DOHH2 (cell line): ENCODE measurements around the gene TACR3.
"Not testable (repeated sequence)": the region's sequence is repeated elsewhere in the genome, so short reads cannot be mapped to it uniquely, and the experiment has no call there.

Experiments
- H3F3A ChIP-seq: fragments of 200-600 bp; sonication (generic), shearing (Covaris generic); 2 replicates; pipeline ENCODE4 v1.6.0; 2016; ENCODE audit warnings: antibody characterized with exemption, mild to moderate bottlenecking; ENCODE audit not compliant: control insufficient read depth, insufficient read depth
- H3K27ac ChIP-seq: fragments of 200-600 bp; sonication (generic); 2 replicates; pipeline ENCODE4 v1.5.1; 2014; ENCODE audit warnings: low read depth, mild to moderate bottlenecking, low read length, moderate library complexity
- H3K27me3 ChIP-seq: fragments of 200-600 bp; sonication (generic); 2 replicates; pipeline ENCODE4 v1.6.1; 2014; ENCODE audit warnings: mild to moderate bottlenecking, low read length, mixed read lengths; ENCODE audit not compliant: control insufficient read depth
- H3K36me3 ChIP-seq: fragments of 200-600 bp; sonication (generic); 2 replicates; pipeline ENCODE4 v1.6.1; 2014; ENCODE audit warnings: mild to moderate bottlenecking, low read length, moderate library complexity, mixed read lengths; ENCODE audit not compliant: control insufficient read depth
- H3K4me1 ChIP-seq: fragments of 200-600 bp; sonication (generic); 2 replicates; pipeline ENCODE4 v1.6.1; 2014; ENCODE audit warnings: mild to moderate bottlenecking, low read length, mixed read lengths; ENCODE audit not compliant: control insufficient read depth
- H3K4me2 ChIP-seq: fragments of 200-600 bp; sonication (generic); 2 replicates; pipeline ENCODE4 v1.6.0; 2014; ENCODE audit warnings: mild to moderate bottlenecking, low read length, moderate library complexity
- H3K4me3 ChIP-seq: fragments of 200-600 bp; sonication (generic); 2 replicates; pipeline ENCODE4 v1.5.1; 2014; ENCODE audit warnings: mild to moderate bottlenecking, low read length, mixed read lengths
- H3K79me2 ChIP-seq: fragments of 200-600 bp; sonication (generic); 2 replicates; pipeline ENCODE4 v1.6.1; 2014; ENCODE audit warnings: mild to moderate bottlenecking, low read length, mixed read lengths; ENCODE audit not compliant: control insufficient read depth
- H3K9me2 ChIP-seq: fragments of 200-600 bp; sonication (generic); replicated peaks from 2 replicates; pipeline ENCODE4 v1.6.1; 2014; ENCODE audit warnings: mild to moderate bottlenecking, low read length, mixed read lengths; ENCODE audit not compliant: control insufficient read depth
- H3K9me3 ChIP-seq: fragments of 200-600 bp; sonication (generic); 2 replicates; pipeline ENCODE4 v1.6.1; 2014; ENCODE audit warnings: antibody characterized with exemption, low read length, mixed read lengths; ENCODE audit not compliant: control insufficient read depth, insufficient read depth
- H4K20me1 ChIP-seq: fragments of 200-600 bp; sonication (generic); 2 replicates; pipeline ENCODE4 v1.6.0; 2014; ENCODE audit warnings: low read depth, mild to moderate bottlenecking, antibody characterized with exemption, low read length, moderate library complexity; ENCODE audit not compliant: control insufficient read depth, insufficient read depth
- CTCF ChIP-seq: fragments of 200-600 bp; sonication (generic); IDR thresholded peaks from one replicate; pipeline ENCODE4 v1.5.1; 2014; ENCODE audit warnings: antibody characterized with exemption, mild to moderate bottlenecking, low read depth, low read length; ENCODE audit not compliant: poor library complexity, severe bottlenecking
- EZH2phosphoT487 ChIP-seq: fragments of 200-600 bp; sonication (generic); IDR thresholded peaks from 2 replicates; pipeline ENCODE4 v1.6.1; 2017; ENCODE audit warnings: borderline replicate concordance, mild to moderate bottlenecking, antibody characterized with exemption, low read length, moderate library complexity, mixed read lengths

TACR3 gene

GRCh38 chr4:103754844-103755243, 35.1 kb upstream of the TACR3 start:
- Histone ChIP-seq H4K20me1 (no peaks in the 10 kb centered on the region), H3K4me2 (no peak overlapping the region), H3K36me3 (no peaks in the 10 kb centered on the region), H3K9me2 (no peaks in the 10 kb centered on the region), H3K27ac (no peak overlapping the region), H3K4me3 (no peak overlapping the region), H3F3A (no peaks in the 10 kb centered on the region), H3K9me3 (no peaks in the 10 kb centered on the region), H3K79me2 (no peaks in the 10 kb centered on the region), H3K4me1 (no peaks in the 10 kb centered on the region), H3K27me3 (no peaks in the 10 kb centered on the region)
- TF ChIP-seq EZH2phosphoT487, result no peak
- TF ChIP-seq CTCF, result no peak

GRCh38 chr4:103753868-103754653, 34.3 kb upstream of the TACR3 start:
- Histone ChIP-seq H3K79me2 (no peaks in the 10 kb centered on the region), H3K9me3 (no peaks in the 10 kb centered on the region), H3K4me3 (no peak overlapping the region), H4K20me1 (no peaks in the 10 kb centered on the region), H3K4me2 (no peak overlapping the region), H3K4me1 (no peaks in the 10 kb centered on the region), H3K27me3 (no peaks in the 10 kb centered on the region), H3K36me3 (no peaks in the 10 kb centered on the region), H3K27ac (no peak overlapping the region), H3F3A (no peaks in the 10 kb centered on the region), H3K9me2 (no peaks in the 10 kb centered on the region)
- TF ChIP-seq CTCF (no peak), EZH2phosphoT487 (no peak)

- H3K9me3 ChIP-seq, H3K4me2 ChIP-seq, H4K20me1 ChIP-seq, H3K4me1 ChIP-seq, H3K27me3 ChIP-seq, H3F3A ChIP-seq, H3K36me3 ChIP-seq, H3K9me2 ChIP-seq, H3K27ac ChIP-seq, H3K4me3 ChIP-seq, H3K79me2 ChIP-seq: not testable (repeated sequence)
Observed at GRCh38 chr4:103723150-103723549, 3.4 kb upstream of the TACR3 start.

- no peaks in the 10 kb centered on the region for H3K9me3 ChIP-seq
Observed at GRCh38 chr4:103721251-103721650, 1.5 kb upstream of the TACR3 start.

More at GRCh38 chr4:103721251-103721650, 1.5 kb upstream of the TACR3 start:
- no peaks in the 10 kb centered on the region for H3K79me2 ChIP-seq
- H4K20me1 ChIP-seq, result no peaks in the 10 kb centered on the region
- no peaks in the 10 kb centered on the region for H3K27me3 ChIP-seq
- H3K4me3 ChIP-seq, result no peak overlapping the region
- no peaks in the 10 kb centered on the region for H3K9me2 ChIP-seq
- TF ChIP-seq EZH2phosphoT487 (no peak), CTCF (no peak)
- H3K4me1 ChIP-seq, result no peaks in the 10 kb centered on the region
- H3K4me2 ChIP-seq, result no peak overlapping the region
- no peaks in the 10 kb centered on the region for H3F3A ChIP-seq
- H3K27ac ChIP-seq, result no peak overlapping the region
- H3K36me3 ChIP-seq, result no peaks in the 10 kb centered on the region
